Dermis blood vessel endothelial cell (primary cell): ENCODE results near the gene MPHOSPH6. TPM values are rescaled to one million over a fixed set of nuclear protein-coding genes. Genes with fewer than 3 reads are reported as not detected.
"Not testable (repeated sequence)": the region's sequence is repeated elsewhere in the genome, so short reads cannot be mapped to it uniquely, and the experiment has no call there.

ENCODE experiments used
- DNase-seq: peaks from one replicate; pipeline ENCODE4 v3.0.0; 2010
- total RNA-seq: library from RNA; depleted of rRNA; stranded (reverse); fragments of >200 nt; gene quantifications from 2 replicates; pipeline ENCODE4 v1.2.3, GENCODE V29; 2014

Gene MPHOSPH6
- total RNA-seq, result 36.4 and 44.5 TPM in 2 replicates

DNA sequence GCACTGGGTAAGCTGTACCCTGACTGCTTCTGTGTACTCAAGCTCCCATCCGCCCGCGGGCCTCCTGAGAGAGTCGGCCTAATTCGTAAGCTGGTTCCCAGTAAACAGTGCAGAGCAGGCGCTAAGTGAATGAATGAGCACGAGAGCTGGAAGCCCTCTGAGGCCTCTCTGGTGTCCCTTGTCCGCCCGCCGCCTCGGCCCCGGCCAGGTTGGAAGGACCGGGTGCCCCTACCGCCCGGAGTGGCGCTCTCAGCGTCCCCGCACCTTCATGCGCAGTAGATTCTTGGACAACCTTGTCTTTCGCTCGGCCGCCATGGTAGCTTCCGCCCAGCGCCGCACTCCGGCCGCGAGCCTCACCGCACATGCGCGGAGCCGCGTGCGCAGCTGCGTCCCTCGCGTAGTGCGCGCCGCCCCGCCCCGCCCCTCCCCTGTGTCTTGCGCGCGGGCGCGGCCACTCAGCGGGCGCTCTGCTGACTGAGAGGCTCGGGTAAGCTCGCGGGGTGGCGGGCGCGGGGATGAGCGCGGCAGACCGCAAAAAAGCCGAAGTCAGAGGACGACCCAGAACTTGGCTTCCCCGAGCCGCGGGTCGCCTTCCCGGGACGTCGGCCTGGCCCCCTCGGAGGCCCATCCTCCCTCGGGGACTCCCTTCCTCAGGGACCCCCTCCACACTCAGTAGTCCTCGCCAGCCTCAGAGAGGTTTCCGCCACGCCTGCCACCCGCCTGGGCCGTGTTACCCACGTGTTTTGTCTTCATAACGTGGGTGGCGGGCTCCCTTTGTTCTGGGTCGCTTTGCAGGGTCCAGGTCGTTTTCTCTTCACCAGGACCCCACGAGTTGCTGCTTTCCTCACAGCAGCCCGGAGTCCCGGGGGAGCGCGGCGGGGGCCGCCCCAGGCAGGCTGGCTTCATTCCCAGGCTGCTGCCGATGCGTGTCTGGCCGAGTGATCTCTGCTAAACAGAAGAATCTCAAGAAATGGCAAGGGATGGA, at the start of gene MPHOSPH6:
MPHOSPH6 (minus strand) TSS at position 364 of the 985 bp plus-strand sequence; CDS start at position 315, 49 bp downstream.
- peak; percentile 96 for DNase-seq

DNA sequence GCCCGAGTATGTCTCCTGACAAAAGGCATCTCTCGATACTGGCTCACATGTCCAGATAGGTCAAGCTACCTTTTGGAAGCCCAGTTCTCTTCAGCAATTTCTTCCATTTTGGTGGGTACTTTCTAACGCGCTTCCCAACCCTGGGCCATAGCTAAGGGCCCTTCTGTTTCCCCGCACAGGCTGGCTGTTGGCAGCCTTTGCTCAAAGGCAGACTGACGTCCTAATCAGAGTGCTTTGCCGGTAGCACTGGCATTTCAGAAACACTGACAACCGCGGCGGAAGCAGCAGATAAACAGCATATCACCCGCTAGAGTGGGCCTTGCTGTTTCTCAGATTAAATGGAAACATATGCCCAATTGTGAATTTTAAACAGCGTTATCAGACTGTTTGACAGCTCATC, 49.3 kb upstream of the MPHOSPH6 start:
- no peak for DNase-seq

GRCh38 chr16:82209314-82209713, 39.3 kb upstream of the MPHOSPH6 start:
- not testable (repeated sequence) for DNase-seq

DNA sequence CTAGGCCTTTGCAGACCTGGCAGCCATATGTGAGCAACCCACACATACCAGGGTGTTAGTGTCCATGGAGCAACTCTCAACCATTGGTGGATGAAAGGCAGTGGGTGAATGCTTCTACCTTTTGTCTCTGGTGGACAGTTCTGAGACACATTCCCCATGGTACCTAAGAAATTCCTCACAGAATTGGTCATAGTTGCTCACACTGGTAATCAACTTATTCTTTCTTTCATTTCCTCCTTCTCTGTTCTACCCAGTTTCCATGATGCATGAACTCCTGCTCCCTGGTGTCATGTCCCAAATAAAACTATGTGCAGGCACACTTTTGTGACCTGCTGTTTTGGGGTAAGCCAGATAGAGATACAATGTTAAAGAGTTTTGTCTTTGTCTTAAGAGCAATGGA, 33.2 kb upstream of the MPHOSPH6 start:
- no peak for DNase-seq

- no peak for DNase-seq
Observed at GRCh38 chr16:82201926-82202325, 31.9 kb upstream of the MPHOSPH6 start.

DNA sequence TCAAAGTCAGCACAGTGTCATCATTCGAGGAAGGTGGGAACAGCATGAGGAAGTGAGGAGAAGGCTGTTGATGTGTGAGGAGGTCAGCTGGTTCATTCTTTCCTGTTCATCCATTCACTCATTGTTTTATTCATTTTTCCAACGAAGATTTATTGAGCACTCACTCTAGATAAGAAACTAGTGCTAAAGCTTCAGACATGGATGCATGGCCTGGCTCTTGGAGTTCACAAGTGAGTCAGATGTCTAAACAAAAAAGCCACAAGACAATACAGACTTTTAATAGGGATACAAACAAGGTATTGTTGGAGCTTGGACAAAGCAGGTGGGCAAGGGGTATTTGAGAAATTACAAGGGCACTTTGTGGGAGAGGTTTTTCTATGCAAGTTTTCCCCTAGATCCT, 31.3 kb upstream of the MPHOSPH6 start:
- no peak for DNase-seq

DNA sequence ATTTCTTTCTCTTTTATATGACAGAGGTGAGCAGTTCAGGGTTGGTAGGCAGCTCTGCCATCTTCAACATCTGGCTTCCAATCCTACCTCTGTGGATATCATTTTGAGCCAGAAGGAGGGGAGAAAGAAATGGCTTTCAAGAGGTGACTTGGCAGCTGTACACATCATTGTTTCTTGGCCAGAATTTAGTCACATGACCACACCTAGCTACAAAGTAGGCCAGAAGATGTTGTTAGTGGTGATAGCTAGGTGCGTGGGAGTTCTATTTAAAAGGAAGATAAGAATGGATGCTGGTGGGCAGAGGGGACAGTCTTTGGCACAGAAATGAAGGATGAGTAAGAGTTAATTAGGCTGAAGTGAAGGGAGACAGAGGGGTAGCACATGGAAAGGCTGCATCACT, 29.2 kb upstream of the MPHOSPH6 start:
- no peak for DNase-seq

GRCh38 chr16:82197540-82198240, 27.7 kb upstream of the MPHOSPH6 start:
- DNase-seq, result no peak

GRCh38 chr16:82195917-82196494, 26.0 kb upstream of the MPHOSPH6 start:
- peak; percentile 82 for DNase-seq

- no peak for DNase-seq
Observed at GRCh38 chr16:82194086-82194485, 24.1 kb upstream of the MPHOSPH6 start.

GRCh38 chr16:82192665-82193064, 22.6 kb upstream of the MPHOSPH6 start:
- peak; percentile 93 for DNase-seq

DNA sequence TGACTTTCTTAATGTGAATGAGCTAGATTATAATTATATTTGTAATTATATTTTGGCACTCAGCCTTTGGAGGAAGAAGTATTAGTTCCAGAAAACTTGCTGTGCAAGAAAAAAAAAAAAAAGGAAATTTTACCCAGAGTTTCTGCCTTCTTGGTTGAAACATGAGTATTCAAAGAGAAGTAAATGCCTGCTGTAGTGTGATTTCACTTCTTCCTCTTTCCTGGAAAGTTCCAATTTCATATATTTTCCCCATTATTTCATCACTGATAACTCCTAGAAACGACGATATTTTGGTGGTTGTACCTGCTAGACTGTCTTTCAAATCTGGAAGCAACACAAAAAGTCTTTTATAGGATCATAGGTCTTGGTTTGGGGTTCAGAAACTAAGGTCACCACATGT, 20.4 kb upstream of the MPHOSPH6 start:
- DNase-seq, result no peak

DNA sequence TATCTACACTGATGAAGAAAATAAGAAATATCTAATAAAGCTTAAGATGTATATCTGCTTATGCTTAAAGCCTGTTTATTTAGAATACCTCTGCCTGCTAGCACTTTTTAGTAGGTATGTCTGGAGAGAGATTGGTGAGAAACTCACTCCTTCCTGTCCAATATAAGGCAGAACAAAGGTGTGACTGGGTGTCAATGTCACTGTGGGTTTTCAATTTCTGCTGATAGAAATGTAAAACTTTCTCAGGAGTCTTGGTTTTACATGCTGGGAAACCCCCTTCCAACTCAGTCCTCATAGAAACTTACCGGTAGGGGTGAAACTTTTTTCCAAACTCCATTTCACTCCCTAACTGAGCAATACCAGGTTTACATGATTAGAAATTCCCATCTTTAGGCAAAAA, 17.8 kb upstream of the MPHOSPH6 start:
- no peak for DNase-seq

DNA sequence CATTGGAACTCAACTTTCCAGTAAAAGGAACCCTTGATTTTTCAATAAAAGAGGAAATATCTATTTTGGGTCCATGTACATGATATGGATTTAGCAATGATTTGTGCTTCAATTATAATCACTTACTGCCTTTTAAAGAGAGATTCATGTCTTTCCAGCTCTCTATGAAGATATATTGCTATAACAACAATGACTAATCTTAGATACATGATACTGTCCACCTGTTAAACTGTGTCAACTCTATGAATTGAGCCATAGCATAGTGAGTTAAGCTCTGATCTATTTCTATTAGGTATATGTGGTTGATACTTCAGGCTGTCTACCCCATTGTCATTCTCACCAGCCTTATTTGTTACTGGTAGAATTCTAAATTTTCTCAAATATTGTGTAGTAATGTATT, 15.0 kb upstream of the MPHOSPH6 start:
- no peak for DNase-seq

GRCh38 chr16:82184213-82184612, 14.2 kb upstream of the MPHOSPH6 start:
- DNase-seq, result no peak

DNA sequence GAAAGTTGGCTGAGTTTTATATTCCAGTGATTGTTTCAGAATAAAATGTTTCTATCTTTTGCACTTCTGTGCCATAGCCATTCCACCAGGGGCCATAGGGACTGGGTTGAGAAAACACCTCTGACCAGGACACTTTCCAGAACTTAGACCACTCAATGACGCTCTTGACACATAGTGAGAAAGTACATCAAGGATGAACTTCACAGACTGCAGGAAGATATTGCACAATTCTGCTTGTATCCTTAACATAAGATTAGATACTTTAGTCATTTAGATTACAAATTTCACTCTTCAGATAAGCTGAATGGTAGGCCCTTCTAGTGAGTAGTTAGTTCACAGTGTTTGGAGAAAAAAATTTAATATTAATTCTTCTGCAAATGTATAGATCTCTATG, 13.0 kb upstream of the MPHOSPH6 start:
- no peak for DNase-seq

DNA sequence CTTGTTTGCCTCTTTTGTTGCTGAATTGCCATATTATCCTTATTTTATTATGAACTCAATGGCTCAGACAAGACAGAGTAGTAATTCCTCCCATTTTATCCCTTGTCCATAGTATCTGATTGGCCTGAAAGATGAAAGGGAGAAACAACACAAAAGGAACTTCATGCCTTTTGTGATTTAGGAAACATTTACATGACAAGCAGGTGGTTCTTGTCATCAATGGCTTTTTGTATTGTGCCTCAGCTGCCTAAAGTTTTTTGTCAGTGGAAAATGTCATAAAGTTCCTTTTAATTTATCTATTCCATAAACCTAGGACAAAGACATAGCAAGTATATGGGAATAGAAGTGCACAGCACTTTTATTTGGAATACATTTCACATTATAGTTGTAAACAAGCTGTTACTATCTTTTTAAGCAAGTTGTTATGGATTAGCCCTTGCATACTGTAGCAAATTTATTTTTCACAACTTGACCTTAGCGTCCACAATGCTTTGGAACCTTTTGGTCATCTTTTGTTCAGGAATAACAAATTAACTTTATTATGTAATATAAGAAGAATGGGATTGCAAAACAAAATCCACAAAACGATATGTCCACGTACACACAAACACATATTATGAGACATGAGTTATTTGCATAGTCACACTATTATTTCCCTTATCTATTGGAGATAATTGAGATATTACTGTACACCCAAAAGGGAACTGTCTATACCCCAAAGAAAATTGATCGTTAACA, 12.4 kb upstream of the MPHOSPH6 start:
- no peak for DNase-seq

GRCh38 chr16:82181461-82182185, 11.6 kb upstream of the MPHOSPH6 start:
- DNase-seq, result no peak

DNA sequence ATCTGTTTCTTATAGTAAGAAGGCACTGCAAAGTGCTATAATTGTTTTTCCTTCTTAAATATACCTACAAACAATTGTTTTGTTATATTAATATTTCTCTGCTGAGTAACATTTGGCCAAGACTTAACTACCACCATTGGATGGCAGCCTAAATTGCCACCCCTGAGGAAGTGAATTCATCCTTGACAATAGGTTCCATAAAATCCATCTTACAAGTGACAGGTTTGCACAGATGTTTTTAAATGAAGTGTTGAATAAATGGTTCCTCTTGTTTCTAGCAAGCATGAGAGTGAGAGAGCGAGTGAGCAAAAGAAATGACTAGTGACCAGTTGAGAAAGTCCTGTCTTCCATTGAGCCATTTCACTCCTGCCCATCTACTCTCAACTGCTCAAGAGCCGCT, 8.3 kb upstream of the MPHOSPH6 start:
- peak; percentile 20 for DNase-seq

- no peak for DNase-seq
Observed at GRCh38 chr16:82177555-82177954, 7.5 kb upstream of the MPHOSPH6 start.

- no peak for DNase-seq
Observed at GRCh38 chr16:82176204-82176603, 6.2 kb upstream of the MPHOSPH6 start.

DNA sequence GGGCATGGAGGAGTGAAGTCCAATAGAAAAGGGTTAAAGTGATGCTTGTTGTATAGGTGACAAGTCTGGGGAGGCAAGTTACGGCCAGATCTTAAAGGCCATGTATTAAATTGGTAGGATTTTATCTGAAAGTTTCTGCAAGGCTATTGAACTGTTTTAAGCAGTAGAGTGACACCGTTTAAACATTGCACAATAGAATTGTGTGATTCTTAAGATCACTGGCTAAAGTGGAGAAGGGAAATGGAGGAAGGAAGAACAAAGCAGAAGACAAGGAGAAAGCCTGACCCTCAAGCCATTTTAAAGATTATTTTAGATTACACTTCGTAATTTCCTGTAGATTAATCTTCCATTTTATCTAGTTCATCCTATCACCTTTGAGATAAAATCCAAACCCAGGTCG, 5.6 kb upstream of the MPHOSPH6 start:
- DNase-seq, result no peak
